Measurements from ENCODE around the gene ROPN1. TPM values are rescaled to one million over a fixed set of nuclear protein-coding genes. Genes with fewer than 3 reads are reported as not detected.
"Not testable (repeated sequence)": the region's sequence is repeated elsewhere in the genome, so short reads cannot be mapped to it uniquely, and the experiment has no call there.

Gene ROPN1
- total RNA-seq (2016; rRNA removed; fragmentation: Illumina TruSeq; extraction: Trizol) (not detected in 2 replicates), polyA plus RNA-seq (2011; rRNA removed) (not detected in 2 replicates), polyA minus RNA-seq (2011; rRNA and poly(A)+ RNA removed; ENCODE audit: low replicate concordance) (not detected in 2 replicates), Bru-seq, nascent RNA (not detected), BruChase-seq, experiment 1, labeled RNA remaining after a 6-hour chase (not detected), BruChase-seq, experiment 2, labeled RNA remaining after a 2-hour chase (not detected)
- total RNA-seq (2016; cell fraction: cytosol; rRNA removed; fragmentation: Illumina TruSeq; extraction: Trizol; ENCODE audit: low read depth) = not detected in 2 replicates
- total RNA-seq (2016; cell fraction: insoluble cytoplasmic fraction; rRNA removed; fragmentation: Illumina TruSeq; extraction: Trizol) = not detected in 2 replicates
- not detected in 2 replicates for total RNA-seq (2016; cell fraction: membrane; rRNA removed; fragmentation: Illumina TruSeq; extraction: Trizol)
- not detected in 2 replicates for total RNA-seq (2016; cell fraction: nucleus; rRNA removed; fragmentation: Illumina TruSeq; extraction: Trizol)
- not detected in 2 replicates for polyA plus RNA-seq (2011; cell fraction: cytosol; rRNA removed)
- not detected in 2 replicates for polyA plus RNA-seq (2011; cell fraction: nucleus; rRNA removed)
- not detected in 2 replicates for polyA plus RNA-seq (2012)
- polyA plus RNA-seq (2016; cell fraction: cytosol; fragmentation: Illumina TruSeq; extraction: Trizol; ENCODE audit: low read depth) = not detected in 2 replicates
- polyA plus RNA-seq (2016; cell fraction: insoluble cytoplasmic fraction; fragmentation: Illumina TruSeq; extraction: Trizol; ENCODE audit: low read depth) = not detected in 2 replicates
- not detected in 2 replicates for polyA plus RNA-seq (2016; cell fraction: membrane; fragmentation: Illumina TruSeq; extraction: Trizol; ENCODE audit: low read depth)
- not detected in 2 replicates for polyA plus RNA-seq (2016; cell fraction: nucleus; fragmentation: Illumina TruSeq; extraction: Trizol; ENCODE audit: insufficient read depth, low read depth)
- polyA minus RNA-seq (2011; cell fraction: cytosol; rRNA and poly(A)+ RNA removed) = not detected in 2 replicates
- polyA minus RNA-seq (2011; cell fraction: nucleus; rRNA and poly(A)+ RNA removed) = not detected in 2 replicates
- long read RNA-seq, experiment 1 = 0 reads
- long read RNA-seq, experiment 2 = 0 reads

DNA sequence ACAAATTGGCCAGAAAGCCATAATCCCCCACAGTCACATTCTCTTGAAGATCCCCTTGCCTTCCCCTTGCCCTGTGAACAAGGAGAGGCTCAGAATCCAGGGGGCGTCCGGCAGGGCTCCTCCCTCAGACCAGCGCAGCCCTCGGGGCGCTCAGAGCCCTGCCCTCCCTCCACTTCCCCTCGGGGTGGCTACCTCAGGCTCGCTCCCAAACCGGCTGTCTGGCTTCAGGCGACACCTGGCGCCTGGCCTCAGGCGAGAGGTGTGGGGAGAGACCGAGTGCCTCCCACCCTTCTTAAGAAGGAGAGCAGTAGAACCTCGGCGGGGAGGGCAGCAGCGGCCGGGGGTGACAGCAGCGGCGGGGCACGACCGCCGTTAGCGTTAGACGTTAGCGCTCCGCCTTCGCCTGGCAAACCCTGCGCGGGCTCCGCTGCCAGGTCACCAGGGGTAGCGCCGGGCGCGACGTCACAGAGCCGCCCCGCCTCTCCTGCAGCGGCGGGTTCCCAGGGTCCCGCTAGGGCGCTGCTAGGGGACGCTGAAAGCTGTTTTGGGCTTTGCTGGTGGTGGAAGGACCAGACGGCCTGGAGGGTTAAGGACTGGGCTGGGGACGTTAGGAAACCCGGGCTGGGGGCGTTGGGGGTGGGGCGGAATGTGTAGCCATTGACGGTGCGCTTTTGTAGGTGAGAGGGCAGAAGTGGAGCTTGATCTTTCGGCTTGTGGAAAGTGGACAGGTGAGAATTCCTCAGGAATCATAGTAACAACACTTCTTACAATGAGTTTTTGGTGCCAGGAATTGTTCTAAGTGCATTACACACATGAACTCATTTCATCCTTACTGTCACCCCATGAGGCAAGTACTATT is at the start of gene ROPN1:
Gene ROPN1 (minus strand): TSS at position 395 of the 859 bp plus-strand sequence. CDS start 11,643 bp downstream, outside the sequence.
- in situ Hi-C loops (cut with HindIII; ENCODE audit: extremely low pct_ligation_motif_present, low pct_unique_long_range_greater_than_20kb); H3K79me2 ChIP-seq (ENCODE audit: insufficient read depth, low read length); H3K9me3 ChIP-seq (ENCODE audit: low read length); H3K4me2 ChIP-seq (ENCODE audit: low read depth, low read length); H3K27me3 ChIP-seq (ENCODE audit: control insufficient read depth in 1 of 2, insufficient read depth in 2 of 2, low read length in 2 of 2); H3K4me1 ChIP-seq (ENCODE audit: insufficient read depth, low read length); DNase-seq (ENCODE audit: low spot score); BruUV-seq (replicated peaks); CTCF ChIA-PET (ENCODE audit: low intra/inter-chr PET ratio, low total read pairs); POLR2A ChIA-PET; H3K4me3 ChIP-seq (replicated peaks in 1 of 3; ENCODE audit: insufficient read depth in 1 of 3, low read depth in 2 of 3, low read length in 3 of 3); H3K9ac ChIP-seq (ENCODE audit: insufficient read depth, low read depth, low read length); H2AFZ ChIP-seq (ENCODE audit: low read length); H3K27ac ChIP-seq (ENCODE audit: extremely low read length, insufficient read depth, low read length); H4K20me1 ChIP-seq (ENCODE audit: insufficient read depth, low read length); intact Hi-C loops (cut with micrococcal nuclease; ENCODE audit: unreplicated experiment); H3K36me3 ChIP-seq (replicated peaks in 1 of 2; ENCODE audit: control insufficient read depth in 1 of 2, insufficient read depth in 2 of 2, low read length in 2 of 2): not testable (repeated sequence)
- ATAC-seq = peak; percentile 95
- TF ChIP-seq, protein P1, sequence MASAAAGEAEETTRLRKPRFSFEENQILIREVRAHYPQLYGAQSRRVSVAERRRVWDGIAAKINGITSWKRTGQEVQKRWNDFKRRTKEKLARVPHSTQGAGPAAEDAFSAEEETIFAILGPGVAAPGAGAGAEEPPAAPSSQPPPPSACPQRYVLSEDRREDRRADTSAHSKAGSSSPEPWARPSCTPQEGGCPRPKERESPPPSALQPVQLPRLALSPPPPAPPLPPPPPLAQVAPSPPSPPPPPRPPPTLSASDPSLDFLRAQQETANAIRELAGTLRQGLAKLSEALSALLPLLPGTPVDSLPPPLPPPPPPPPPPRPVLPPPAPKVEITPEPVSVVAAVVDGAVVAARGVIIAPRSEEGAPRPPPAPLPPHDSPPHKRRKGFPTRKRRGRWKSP (CRISPR knock-in tag; IDR thresholded peaks at IDR 0.05) = peak; percentile 66; the same call in 1 of the 2 replicates
- WGBS (ENCODE audit: low lambda C conversion rate) = 0% methylated on average over 6 of the region's 49 CpGs
- FAIRE-seq = peak; percentile 72

All from HepG2 (cell line).